Neuron (in vitro differentiated cells): Measurements from ENCODE around the gene ZNF189.

ENCODE experiments used
- H2AFZ ChIP-seq: one replicate; pipeline ENCODE4 v1.6.1; 2013; ENCODE audit warnings: low read depth, mild to moderate bottlenecking, inconsistent platforms, low read length, moderate library complexity
- H3K27me3 ChIP-seq: one replicate; pipeline ENCODE4 v1.6.1; 2013; ENCODE audit warnings: low read length; ENCODE audit not compliant: insufficient read depth
- H3K36me3 ChIP-seq: one replicate; pipeline ENCODE4 v1.6.1; 2013; ENCODE audit warnings: low read length; ENCODE audit not compliant: insufficient read depth
- H3K4me1 ChIP-seq: one replicate; pipeline ENCODE4 v1.6.1; 2013; ENCODE audit warnings: low read length; ENCODE audit not compliant: insufficient read depth
- H3K4me3 ChIP-seq: 2 replicates; pipeline ENCODE4 v1.5.1; 2013; ENCODE audit warnings: mild to moderate bottlenecking, low read length, moderate library complexity
- H3K9me3 ChIP-seq: one replicate; pipeline ENCODE4 v1.6.1; 2013; ENCODE audit warnings: low read length

ZNF189 gene

GRCh38 chr9:101387871-101388506 is 10.7 kb upstream of the ZNF189 start:
- no peaks in the 10 kb centered on the region for H3K9me3 ChIP-seq
- H3K27me3 ChIP-seq: no peaks in the 10 kb centered on the region
- H3K36me3 ChIP-seq: peaks cover 27% of the 10 kb centered on the region
- H3K4me3 ChIP-seq: no peak overlapping the region
- no peak overlapping the region for H2AFZ ChIP-seq
- H3K4me1 ChIP-seq: peaks cover 6% of the 10 kb centered on the region

DNA sequence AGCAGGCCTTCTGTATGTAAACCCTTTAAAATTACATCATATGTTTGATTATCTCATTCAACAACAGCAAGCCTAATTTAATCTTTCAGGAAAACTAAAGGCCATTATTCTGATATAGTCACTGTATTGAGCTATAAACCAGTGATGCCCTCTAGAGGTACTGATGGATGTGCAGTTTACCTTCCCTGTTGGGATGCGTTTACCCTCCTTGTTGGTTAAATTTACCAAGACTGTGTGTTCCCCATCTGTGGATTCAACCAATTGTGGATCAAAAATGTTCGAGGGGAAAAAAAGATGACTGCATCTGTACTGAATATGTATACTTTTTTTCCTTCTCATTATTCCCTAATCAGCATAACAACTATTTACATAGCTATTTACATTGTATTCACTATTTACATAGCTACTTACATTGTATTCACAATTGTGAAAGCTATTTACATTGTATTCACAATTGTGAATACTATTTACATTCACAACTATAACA is 10.1 kb upstream of the ZNF189 start:
- Histone ChIP-seq H3K36me3 (peaks cover 27% of the 10 kb centered on the region), H3K4me3 (no peak overlapping the region), H3K27me3 (no peaks in the 10 kb centered on the region), H2AFZ (no peak overlapping the region), H3K9me3 (peaks cover 2% of the 10 kb centered on the region), H3K4me1 (peaks cover 6% of the 10 kb centered on the region)

DNA sequence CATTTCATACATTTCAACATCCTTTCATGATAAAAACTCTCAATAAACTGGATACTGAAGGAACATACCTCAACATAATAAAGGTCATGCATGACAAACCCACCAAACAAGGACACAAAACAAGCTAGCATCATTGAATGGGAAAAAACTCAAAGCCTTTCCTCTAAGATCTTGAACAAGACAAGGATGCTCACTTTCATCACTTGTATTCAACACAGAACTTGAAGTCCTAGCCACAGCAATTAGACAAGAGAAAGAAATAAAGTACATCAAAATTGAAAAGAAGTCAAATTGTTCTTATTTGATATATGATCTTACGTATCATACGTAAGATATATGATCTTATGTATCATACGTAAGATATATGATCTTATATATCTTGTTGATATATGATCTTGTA is 5.5 kb upstream of the ZNF189 start:
- no peak overlapping the region for H2AFZ ChIP-seq
- no peaks in the 10 kb centered on the region for H3K27me3 ChIP-seq
- H3K4me1 ChIP-seq: no peaks in the 10 kb centered on the region
- H3K9me3 ChIP-seq: peaks cover 2% of the 10 kb centered on the region
- peaks cover 42% of the 10 kb centered on the region for H3K36me3 ChIP-seq
- H3K4me3 ChIP-seq: no peak overlapping the region

DNA sequence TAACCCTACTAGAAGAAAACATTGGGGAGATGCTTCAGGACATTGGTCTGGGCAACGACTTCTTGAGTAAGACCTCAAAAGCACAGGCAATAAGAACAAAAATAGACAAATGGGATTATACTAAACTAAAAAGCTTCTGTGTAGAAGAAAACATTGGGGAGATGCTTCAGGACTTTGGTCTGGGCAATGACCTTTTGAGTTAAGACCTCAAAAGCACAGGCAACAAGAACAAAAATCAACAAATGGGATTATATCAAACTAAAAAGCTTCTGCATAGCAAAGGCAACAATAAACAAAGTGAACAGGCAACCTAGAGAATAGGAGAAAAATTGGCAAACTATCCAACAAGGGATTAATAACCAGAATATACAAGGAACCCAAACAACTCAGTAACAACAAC is 4.0 kb upstream of the ZNF189 start:
- H2AFZ ChIP-seq: no peak overlapping the region
- no peaks in the 10 kb centered on the region for H3K27me3 ChIP-seq
- H3K4me3 ChIP-seq: no peak overlapping the region
- peaks cover 29% of the 10 kb centered on the region for H3K36me3 ChIP-seq
- peaks cover 2% of the 10 kb centered on the region for H3K9me3 ChIP-seq
- H3K4me1 ChIP-seq: peaks cover 4% of the 10 kb centered on the region

- Histone ChIP-seq H3K9me3 (peaks cover 2% of the 10 kb centered on the region), H3K36me3 (peaks cover 43% of the 10 kb centered on the region)
These were observed 944 bp upstream of the ZNF189 start for GRCh38 chr9:101397746-101398067.

GRCh38 chr9:101398930-101399642 is 435 bp downstream of the ZNF189 start:
- no peaks in the 10 kb centered on the region for H3K27me3 ChIP-seq
- peaks cover 15% of the 10 kb centered on the region for H3K4me1 ChIP-seq
- peaks cover 57% of the 10 kb centered on the region for H3K36me3 ChIP-seq
- H3K9me3 ChIP-seq: peaks cover 11% of the 10 kb centered on the region
- peak overlapping the region; percentile 87 for H3K4me3 ChIP-seq
- H2AFZ ChIP-seq: no peak overlapping the region

More at GRCh38 chr9:101397746-101398067, 944 bp upstream of the ZNF189 start:
- Histone ChIP-seq H2AFZ (peak overlapping the region; percentile 23), H3K4me1 (peaks cover 15% of the 10 kb centered on the region), H3K4me3 (peak overlapping the region; percentile 87), H3K27me3 (no peaks in the 10 kb centered on the region)

- peaks cover 62% of the 10 kb centered on the region for H3K36me3 ChIP-seq
- peaks cover 12% of the 10 kb centered on the region for H3K9me3 ChIP-seq
- no peak overlapping the region for H2AFZ ChIP-seq
- H3K4me3 ChIP-seq: peak overlapping the region; percentile 87
- peaks cover 15% of the 10 kb centered on the region for H3K4me1 ChIP-seq
- H3K27me3 ChIP-seq: no peaks in the 10 kb centered on the region
These were observed 956 bp downstream of the ZNF189 start for GRCh38 chr9:101399643-101399970.

DNA sequence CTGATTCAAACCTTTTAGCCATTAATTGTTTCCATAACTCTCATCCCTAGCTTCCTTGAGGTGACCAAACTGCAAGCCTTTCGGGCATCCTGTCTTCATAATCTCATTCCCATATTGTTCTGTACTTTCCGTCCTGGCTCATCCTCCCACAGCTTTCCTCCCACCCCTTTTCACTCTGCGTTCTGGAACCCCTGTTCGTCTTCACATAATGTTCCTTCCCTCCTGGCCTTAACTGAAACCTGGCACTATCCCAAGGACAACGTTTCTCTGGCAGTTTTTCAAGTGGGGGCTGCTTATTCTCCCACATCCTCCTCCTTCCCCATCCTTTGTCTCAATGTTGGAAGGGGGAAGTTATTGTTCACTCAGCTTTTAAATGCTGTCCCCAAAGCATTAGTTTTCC is 1.5 kb downstream of the ZNF189 start:
- Histone ChIP-seq H3K4me1 (peaks cover 15% of the 10 kb centered on the region), H3K4me3 (peak overlapping the region; percentile 87), H3K9me3 (peaks cover 16% of the 10 kb centered on the region), H3K36me3 (peaks cover 66% of the 10 kb centered on the region), H2AFZ (no peak overlapping the region), H3K27me3 (no peaks in the 10 kb centered on the region)

DNA sequence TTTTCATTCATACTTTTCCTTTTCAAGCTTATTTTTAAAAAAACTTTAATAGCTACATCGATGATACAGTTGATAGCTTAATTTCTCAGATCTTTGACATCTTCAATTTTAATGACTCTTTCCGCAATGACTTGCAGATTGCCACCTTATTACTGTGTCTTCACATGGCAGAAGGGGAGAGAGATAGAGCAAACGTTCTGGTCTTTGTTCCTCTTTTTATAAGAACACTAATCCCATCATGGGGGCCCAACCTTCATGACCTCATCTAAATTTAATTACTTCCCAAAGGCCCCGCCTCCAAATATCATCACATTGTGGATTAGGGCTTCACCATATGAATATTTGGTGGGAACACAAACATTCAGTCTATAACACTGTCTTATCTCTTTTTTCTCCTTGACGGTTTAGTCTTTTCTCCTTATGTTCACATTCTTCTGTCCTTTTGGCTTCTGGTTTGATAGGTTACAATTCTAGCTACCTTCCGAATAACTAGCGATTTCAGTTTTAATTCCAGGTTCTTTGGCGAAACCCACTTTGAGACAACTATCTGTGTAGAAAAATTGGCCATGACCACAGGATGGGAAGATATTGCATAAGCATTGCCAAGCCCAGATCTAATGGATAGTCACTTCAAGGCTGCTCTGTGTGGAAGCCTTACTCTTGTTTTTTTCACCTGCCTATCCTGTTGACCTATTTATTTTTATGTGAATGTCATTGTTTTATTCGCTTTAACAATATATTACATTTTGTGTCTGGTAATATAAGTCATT is 5.0 kb downstream of the ZNF189 start:
- peaks cover 47% of the 10 kb centered on the region for H3K9me3 ChIP-seq

DNA sequence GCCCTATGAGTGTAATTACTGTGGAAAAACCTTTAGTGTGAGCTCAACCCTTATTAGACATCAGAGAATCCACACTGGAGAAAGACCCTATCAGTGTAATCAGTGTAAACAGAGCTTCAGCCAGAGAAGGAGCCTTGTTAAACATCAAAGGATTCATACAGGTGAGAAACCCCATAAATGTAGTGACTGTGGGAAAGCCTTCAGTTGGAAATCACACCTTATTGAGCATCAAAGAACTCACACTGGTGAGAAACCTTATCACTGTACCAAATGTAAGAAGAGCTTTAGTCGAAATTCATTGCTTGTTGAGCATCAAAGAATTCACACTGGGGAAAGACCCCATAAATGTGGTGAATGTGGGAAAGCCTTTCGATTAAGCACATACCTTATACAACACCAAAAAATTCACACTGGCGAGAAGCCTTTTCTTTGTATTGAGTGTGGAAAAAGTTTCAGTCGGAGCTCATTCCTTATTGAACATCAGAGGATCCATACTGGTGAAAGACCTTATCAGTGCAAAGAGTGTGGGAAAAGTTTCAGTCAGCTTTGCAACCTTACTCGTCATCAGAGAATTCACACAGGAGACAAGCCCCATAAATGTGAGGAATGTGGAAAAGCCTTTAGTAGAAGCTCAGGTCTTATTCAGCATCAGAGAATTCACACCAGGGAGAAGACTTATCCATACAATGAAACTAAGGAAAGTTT is 9.9 kb downstream of the ZNF189 start:
- H2AFZ ChIP-seq: no peak overlapping the region
- no peaks in the 10 kb centered on the region for H3K4me1 ChIP-seq
- no peak overlapping the region for H3K4me3 ChIP-seq
- H3K36me3 ChIP-seq: peaks cover 66% of the 10 kb centered on the region
- H3K9me3 ChIP-seq: peaks cover 61% of the 10 kb centered on the region
- H3K27me3 ChIP-seq: no peaks in the 10 kb centered on the region

More for the DNA sequence above, 5.0 kb downstream of the ZNF189 start:
- Histone ChIP-seq H3K36me3 (peaks cover 85% of the 10 kb centered on the region), H3K27me3 (no peaks in the 10 kb centered on the region), H3K4me3 (no peak overlapping the region), H3K4me1 (peaks cover 15% of the 10 kb centered on the region), H2AFZ (no peak overlapping the region)

- no peaks in the 10 kb centered on the region for H3K27me3 ChIP-seq
- H3K4me1 ChIP-seq: no peaks in the 10 kb centered on the region
- H2AFZ ChIP-seq: no peak overlapping the region
- H3K36me3 ChIP-seq: peaks cover 61% of the 10 kb centered on the region
- H3K9me3 ChIP-seq: peaks cover 57% of the 10 kb centered on the region
- H3K4me3 ChIP-seq: no peak overlapping the region
These were observed 10.4 kb downstream of the ZNF189 start for GRCh38 chr9:101409079-101409477.

DNA sequence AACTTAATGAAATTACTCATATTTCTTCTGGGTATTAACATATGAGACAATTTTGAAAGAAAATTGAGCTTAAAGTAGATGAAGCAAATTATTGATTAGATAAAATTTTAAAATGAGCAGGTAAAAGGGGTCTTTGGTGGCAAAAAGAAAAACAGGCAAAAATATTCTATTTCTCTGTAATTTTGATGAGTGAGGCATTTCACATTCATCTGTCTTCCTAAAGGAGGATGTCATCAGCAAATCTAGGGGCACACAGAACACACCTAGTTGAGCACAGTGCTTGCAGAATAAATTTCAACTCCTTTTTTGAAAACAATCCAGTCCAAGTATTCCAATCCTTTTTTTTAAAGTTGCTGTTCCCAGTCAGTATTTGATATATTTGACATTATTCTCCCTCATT is 16.2 kb downstream of the ZNF189 start:
- H3K4me1 ChIP-seq: no peaks in the 10 kb centered on the region
- no peaks in the 10 kb centered on the region for H3K27me3 ChIP-seq
- H3K9me3 ChIP-seq: peaks cover 12% of the 10 kb centered on the region
- H2AFZ ChIP-seq: no peak overlapping the region
- no peak overlapping the region for H3K4me3 ChIP-seq
- H3K36me3 ChIP-seq: peaks cover 5% of the 10 kb centered on the region

DNA sequence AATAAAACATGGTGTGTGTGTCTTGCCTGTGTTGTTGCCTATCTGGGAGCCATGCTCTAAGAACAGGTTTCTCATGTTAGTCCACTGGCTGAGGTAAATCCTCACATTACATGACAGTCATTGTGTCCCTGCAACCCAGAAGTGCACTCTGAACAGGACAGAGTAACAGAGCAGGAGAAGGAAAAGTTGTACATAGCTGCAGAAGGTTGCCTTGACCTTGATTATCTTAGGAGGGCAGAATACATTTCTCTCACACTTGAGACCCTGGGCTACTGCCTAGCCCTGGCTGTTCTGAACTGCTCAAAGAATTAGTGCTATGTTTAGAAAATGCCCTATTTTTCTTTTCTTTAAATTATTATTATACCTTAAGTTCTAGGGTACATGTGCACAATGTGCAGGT is 16.9 kb downstream of the ZNF189 start:
- Histone ChIP-seq H3K9me3 (peaks cover 7% of the 10 kb centered on the region), H3K27me3 (no peaks in the 10 kb centered on the region), H2AFZ (no peak overlapping the region)

More for the DNA sequence above, 16.9 kb downstream of the ZNF189 start:
- Histone ChIP-seq H3K4me3 (no peak overlapping the region), H3K4me1 (no peaks in the 10 kb centered on the region), H3K36me3 (no peaks in the 10 kb centered on the region)
